H9 (cell line): Measurements from ENCODE around the gene DENND1C. TPM values are rescaled to one million over a fixed set of nuclear protein-coding genes. Genes with fewer than 3 reads are reported as not detected.

ENCODE experiments used
- DNase-seq: peaks from one replicate; pipeline ENCODE4 v3.0.0-alpha.2; 2017
- H2AFZ ChIP-seq: one replicate; pipeline ENCODE4 v1.6.1; 2013; ENCODE audit warnings: mild to moderate bottlenecking, low read length, control low read depth, moderate library complexity
- H2AK5ac ChIP-seq: 2 replicates; pipeline ENCODE4 v1.6.1; 2013; ENCODE audit warnings: low read length, control low read depth, mixed read lengths; ENCODE audit not compliant: insufficient read length
- H2BK120ac ChIP-seq: one replicate; pipeline ENCODE4 v1.6.1; 2013; ENCODE audit warnings: low read depth, mild to moderate bottlenecking, low read length, control low read depth, inconsistent platforms; ENCODE audit not compliant: poor library complexity, severe bottlenecking
- H2BK12ac ChIP-seq: 2 replicates; pipeline ENCODE4 v1.6.1; 2013; ENCODE audit warnings: low read length, control low read depth, mixed read lengths, low read depth; ENCODE audit not compliant: insufficient read length
- H2BK15ac ChIP-seq: 2 replicates; pipeline ENCODE4 v1.6.1; 2013; ENCODE audit warnings: low read depth, low read length, control low read depth
- H2BK20ac ChIP-seq: one replicate; pipeline ENCODE4 v1.6.1; 2013; ENCODE audit warnings: low read depth, mild to moderate bottlenecking, low read length, control low read depth, inconsistent platforms; ENCODE audit not compliant: poor library complexity, severe bottlenecking
- H2BK5ac ChIP-seq: 2 replicates; pipeline ENCODE4 v1.6.1; 2013; ENCODE audit warnings: low read length, control low read depth, mixed read lengths; ENCODE audit not compliant: insufficient read length
- H3K14ac ChIP-seq: 2 replicates; pipeline ENCODE4 v1.6.1; 2013; ENCODE audit warnings: low read length, control low read depth; ENCODE audit not compliant: insufficient read depth
- H3K18ac ChIP-seq: 2 replicates; pipeline ENCODE4 v1.6.1; 2013; ENCODE audit warnings: low read depth, mild to moderate bottlenecking, mixed read lengths, low read length, control low read depth; ENCODE audit not compliant: insufficient read length
- H3K23ac ChIP-seq: 2 replicates; pipeline ENCODE4 v1.6.1; 2013; ENCODE audit warnings: low read length, control low read depth, mixed read lengths, low read depth; ENCODE audit not compliant: insufficient read length
- H3K23me2 ChIP-seq: 2 replicates; pipeline ENCODE4 v1.6.1; 2013; ENCODE audit warnings: low read depth, mild to moderate bottlenecking, mixed read lengths, low read length, control low read depth; ENCODE audit not compliant: insufficient read length, poor library complexity, severe bottlenecking
- H3K27ac ChIP-seq: 2 replicates; pipeline ENCODE4 v1.5.1; 2013; ENCODE audit warnings: low read length, control low read depth, mixed read lengths, low read depth; ENCODE audit not compliant: insufficient read length
- H3K27me3 ChIP-seq: 2 replicates; pipeline ENCODE4 v1.6.1; 2013; ENCODE audit warnings: low read length, control low read depth, inconsistent platforms; ENCODE audit not compliant: insufficient read depth
- H3K4ac ChIP-seq: 2 replicates; pipeline ENCODE4 v1.6.1; 2013; ENCODE audit warnings: low read depth, mild to moderate bottlenecking, control low read depth, inconsistent platforms, low read length, moderate library complexity
- H3K4me1 ChIP-seq: 2 replicates; pipeline ENCODE4 v1.6.1; 2013; ENCODE audit warnings: low read length, control low read depth, inconsistent platforms; ENCODE audit not compliant: insufficient read depth
- H3K4me2 ChIP-seq: 2 replicates; pipeline ENCODE4 v1.6.1; 2013; ENCODE audit warnings: low read length, control low read depth, mixed read lengths; ENCODE audit not compliant: insufficient read length, insufficient read depth
- H3K56ac ChIP-seq: 2 replicates; pipeline ENCODE4 v1.6.1; 2013; ENCODE audit warnings: low read depth, mild to moderate bottlenecking, mixed read lengths, low read length, control low read depth; ENCODE audit not compliant: insufficient read length
- H3K79me1 ChIP-seq: 2 replicates; pipeline ENCODE4 v1.6.1; 2013; ENCODE audit warnings: low read depth, mild to moderate bottlenecking, moderate library complexity, low read length, control low read depth, inconsistent platforms; ENCODE audit not compliant: insufficient read depth, poor library complexity, severe bottlenecking
- H3K79me2 ChIP-seq: 2 replicates; pipeline ENCODE4 v1.6.1; 2013; ENCODE audit warnings: low read length, control low read depth, inconsistent platforms; ENCODE audit not compliant: insufficient read depth
- H3K9ac ChIP-seq: 2 replicates; pipeline ENCODE4 v1.6.1; 2013; ENCODE audit warnings: low read length, control low read depth, mixed read lengths; ENCODE audit not compliant: insufficient read length; ENCODE audit errors: extremely low read depth
- H3K9me3 ChIP-seq: one replicate; pipeline ENCODE4 v1.6.1; 2013; ENCODE audit warnings: low read depth, low read length, inconsistent platforms; ENCODE audit not compliant: control insufficient read depth
- H3T11ph ChIP-seq: one replicate; pipeline ENCODE4 v1.6.1; 2013; ENCODE audit warnings: mild to moderate bottlenecking, low read length, control low read depth, inconsistent platforms
- H4K20me1 ChIP-seq: one replicate; pipeline ENCODE4 v1.6.1; 2013; ENCODE audit not compliant: control insufficient read depth, insufficient read length, insufficient read depth
- H4K5ac ChIP-seq: 2 replicates; pipeline ENCODE4 v1.6.1; 2013; ENCODE audit warnings: low read depth, mild to moderate bottlenecking, mixed read lengths, low read length, control low read depth; ENCODE audit not compliant: insufficient read length
- H4K8ac ChIP-seq: replicated peaks from 2 replicates; pipeline ENCODE4 v1.6.1; 2013; ENCODE audit warnings: low read length, control low read depth, mixed read lengths, low read depth; ENCODE audit not compliant: insufficient read length
- H4K91ac ChIP-seq: 2 replicates; pipeline ENCODE4 v1.6.1; 2013; ENCODE audit warnings: low read depth, mild to moderate bottlenecking, moderate library complexity, mixed read lengths, low read length, control low read depth; ENCODE audit not compliant: insufficient read length
- H3K27ac Mint-ChIP-seq, 3 experiments: 2 replicates in 2 of 3; 3 replicates in 1 of 3; pipeline ENCODE4 v1.8.0; 2020 to 2021; ENCODE audit warnings: mixed read lengths in 3 of 3, mild to moderate bottlenecking in 1 of 3, moderate library complexity in 1 of 3
- H3K27me3 Mint-ChIP-seq: 2 replicates; pipeline ENCODE4 v1.8.0; 2021; ENCODE audit warnings: low read depth, mild to moderate bottlenecking, moderate library complexity, mixed read lengths
- H3K36me3 Mint-ChIP-seq, 3 experiments: 2 replicates in 2 of 3; 3 replicates in 1 of 3; pipeline ENCODE4 v1.8.0; 2020 to 2021; ENCODE audit warnings: low read depth in 3 of 3, mixed read lengths in 3 of 3; ENCODE audit not compliant: insufficient read depth in 1 of 3
- H3K4me1 Mint-ChIP-seq, 2 experiments: 2 replicates each; pipeline ENCODE4 v1.8.0; 2020; ENCODE audit warnings: mixed read lengths in 2 of 2
- H3K4me3 Mint-ChIP-seq, 2 experiments: 2 replicates in 1 of 2; 3 replicates in 1 of 2; pipeline ENCODE4 v1.8.0; 2020 to 2021; ENCODE audit warnings: mild to moderate bottlenecking in 2 of 2, mixed read lengths in 2 of 2, moderate library complexity in 1 of 2
- H3K9me3 Mint-ChIP-seq, 2 experiments: 2 replicates in 1 of 2; 3 replicates in 1 of 2; pipeline ENCODE4 v1.8.0; 2020; ENCODE audit warnings: mild to moderate bottlenecking in 2 of 2, mixed read lengths in 2 of 2, moderate library complexity in 1 of 2
- WGBS: extraction: QIAGEN DNeasy Blood & Tissue Kit; methylation state at CpG from one replicate; pipeline ENCODE4 v1.1.7; 2013; ENCODE audit warnings: missing lambda C conversion rate, low lambda C conversion rate, mixed read lengths; ENCODE audit not compliant: insufficient read length; ENCODE audit errors: extremely low coverage; 5-methylcytosine and 5-hydroxymethylcytosine counted together
- total RNA-seq: library from RNA; stranded (reverse); gene quantifications from 2 replicates; pipeline ENCODE4 v1.2.1, GENCODE V29; 2021
- TF ChIP-seq, protein P1 (sequence below): fragments of 200-600 bp; sonication (generic); conservative IDR thresholded peaks from 3 replicates; pipeline ENCODE4 v1.8.0; 2021; ENCODE audit warnings: antibody characterized with exemption, mild to moderate bottlenecking

The DENND1C gene
- total RNA-seq, 1 experiment from 2014 or later: 2.4 TPM

GRCh38 chr19:6417713-6418561 lies 63.6 kb downstream of the DENND1C start:
- Histone ChIP-seq H3T11ph (no peak overlapping the region), H2BK5ac (no peak overlapping the region), H3K27me3 (no peaks in the 10 kb centered on the region), H3K23ac (no peak overlapping the region), H3K27ac (no peak overlapping the region), H3K4ac (no peak overlapping the region), H4K20me1 (no peaks in the 10 kb centered on the region), H3K56ac (no peak overlapping the region), H2BK120ac (no peak overlapping the region), H2BK20ac (no peak overlapping the region), H2AFZ (no peak overlapping the region), H3K9me3 (no peaks in the 10 kb centered on the region), H3K23me2 (no peaks in the 10 kb centered on the region), H3K79me1 (peaks cover 7% of the 10 kb centered on the region), H4K5ac (no peak overlapping the region), H3K14ac (no peak overlapping the region), H2BK12ac (no peak overlapping the region), H3K4me2 (no peak overlapping the region), H3K18ac (no peak overlapping the region), H4K8ac (no peak overlapping the region), H2AK5ac (no peak overlapping the region), H2BK15ac (no peak overlapping the region), H3K4me1 (no peaks in the 10 kb centered on the region), H4K91ac (no peak overlapping the region), H3K9ac (no peak overlapping the region), H3K79me2 (peaks cover 32% of the 10 kb centered on the region)
- no peaks in the 10 kb centered on the region; a peak in 1 of 5 replicates for H3K9me3 Mint-ChIP-seq
- TF ChIP-seq, protein P1, sequence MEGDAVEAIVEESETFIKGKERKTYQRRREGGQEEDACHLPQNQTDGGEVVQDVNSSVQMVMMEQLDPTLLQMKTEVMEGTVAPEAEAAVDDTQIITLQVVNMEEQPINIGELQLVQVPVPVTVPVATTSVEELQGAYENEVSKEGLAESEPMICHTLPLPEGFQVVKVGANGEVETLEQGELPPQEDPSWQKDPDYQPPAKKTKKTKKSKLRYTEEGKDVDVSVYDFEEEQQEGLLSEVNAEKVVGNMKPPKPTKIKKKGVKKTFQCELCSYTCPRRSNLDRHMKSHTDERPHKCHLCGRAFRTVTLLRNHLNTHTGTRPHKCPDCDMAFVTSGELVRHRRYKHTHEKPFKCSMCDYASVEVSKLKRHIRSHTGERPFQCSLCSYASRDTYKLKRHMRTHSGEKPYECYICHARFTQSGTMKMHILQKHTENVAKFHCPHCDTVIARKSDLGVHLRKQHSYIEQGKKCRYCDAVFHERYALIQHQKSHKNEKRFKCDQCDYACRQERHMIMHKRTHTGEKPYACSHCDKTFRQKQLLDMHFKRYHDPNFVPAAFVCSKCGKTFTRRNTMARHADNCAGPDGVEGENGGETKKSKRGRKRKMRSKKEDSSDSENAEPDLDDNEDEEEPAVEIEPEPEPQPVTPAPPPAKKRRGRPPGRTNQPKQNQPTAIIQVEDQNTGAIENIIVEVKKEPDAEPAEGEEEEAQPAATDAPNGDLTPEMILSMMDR: peak; percentile 55
- peaks cover 53 to 97% (median 95%) of the 10 kb centered on the region in 3 experiments for H3K36me3 Mint-ChIP-seq
- no peak overlapping the region for H3K4me3 Mint-ChIP-seq
- WGBS: no CpG with 5 or more reads among the region's 33 CpGs
- H3K4me1 Mint-ChIP-seq: peaks cover 5 to 26% of the 10 kb centered on the region in 2 experiments
- no peak overlapping the region; a peak in 1 of 7 replicates for H3K27ac Mint-ChIP-seq
- DNase-seq: no peak
- no peaks in the 10 kb centered on the region for H3K27me3 Mint-ChIP-seq

Other genes starting within 250 kb of the DENND1C start
- 54.9 and 56.9 TPM in 2 replicates for gene MLLT1, start 201.8 kb downstream of the DENND1C start, total RNA-seq
- not detected in 2 replicates for gene ACER1, start 148.2 kb downstream of the DENND1C start, total RNA-seq
- gene CLPP, start 120.3 kb downstream of the DENND1C start, total RNA-seq: 91.6 and 94.3 TPM in 2 replicates
- gene ALKBH7, start 109.0 kb downstream of the DENND1C start, total RNA-seq: 81.6 and 85.7 TPM in 2 replicates
- 2.1 and 2.4 TPM in 2 replicates for gene PSPN, start 105.9 kb downstream of the DENND1C start, total RNA-seq
- 61.2 and 67.2 TPM in 2 replicates for gene GTF2F1, start 88.6 kb downstream of the DENND1C start, total RNA-seq
- gene KHSRP, start 57.0 kb downstream of the DENND1C start, total RNA-seq: 602 and 626 TPM in 2 replicates
- gene SLC25A41, start 48.0 kb downstream of the DENND1C start, total RNA-seq: 0.20 and 0.42 TPM in 2 replicates
- 35.0 and 42.9 TPM in 2 replicates for gene SLC25A23, start 22.0 kb downstream of the DENND1C start, total RNA-seq
- 31.4 and 32.1 TPM in 2 replicates for gene CRB3, start 17.5 kb downstream of the DENND1C start, total RNA-seq
- 19.5 and 20.3 TPM in 2 replicates for gene TUBB4A, start 20.5 kb upstream of the DENND1C start, total RNA-seq
- gene TNFSF9, start 49.2 kb upstream of the DENND1C start, total RNA-seq: 1.9 and 2.1 TPM in 2 replicates
- 1.2 and 1.3 TPM in 2 replicates for gene CD70, start 109.4 kb upstream of the DENND1C start, total RNA-seq
- gene TNFSF14, start 188.4 kb upstream of the DENND1C start, total RNA-seq: not detected in 2 replicates
- 4.9 and 5.9 TPM in 2 replicates for gene C3, start 238.9 kb upstream of the DENND1C start, total RNA-seq